H1 (cell line): ENCODE measurements around the gene HOXB6. TPM values are rescaled to one million over a fixed set of nuclear protein-coding genes. Genes with fewer than 3 reads are reported as not detected.

Experiments used
- NRF1 ChIP-seq: IDR thresholded peaks from 2 replicates; pipeline ENCODE4 v1.6.1; 2011; ENCODE audit warnings: mild to moderate bottlenecking, low read depth, low read length, improper control_type of control experiment
- RAD21 ChIP-seq, 2 experiments: IDR thresholded peaks in 1 of 2; conservative IDR thresholded peaks in 1 of 2; 2 replicates each; pipeline ENCODE4 v1.6.1; 2011; ENCODE audit warnings: low read depth in 2 of 2, low read length in 2 of 2, improper control_type of control experiment in 1 of 2, inconsistent platforms in 1 of 2, mild to moderate bottlenecking in 1 of 2, moderate library complexity in 1 of 2
- TEAD4 ChIP-seq: IDR thresholded peaks from 2 replicates; pipeline ENCODE4 v1.6.1; 2012; ENCODE audit warnings: low read depth, low read length, inconsistent platforms, mixed read lengths
- polyA plus RNA-seq, 7 experiments: library from polyadenylated mRNA; depleted of rRNA in 3 of 7; stranded (reverse) in 5 of 7; unstranded in 2 of 7; fragments of >200 nt in 5 of 7; fragments of 200-250 nt in 2 of 7; gene quantifications; 1 replicate in 5 of 7; 2 replicates in 1 of 7; 4 replicates in 1 of 7; pipeline versions ENCODE4 v1.2.1 to v1.2.3, GENCODE V29; 2011 to 2013; ENCODE audit warnings: missing spikeins in 2 of 7, mixed read lengths in 2 of 7
- total RNA-seq: library from RNA; stranded (reverse); fragmentation: NEBNext Ultra II Directional; extraction: Animal tissue kit (Norgen Biotek cat#: 25700); gene quantifications from 2 replicates; pipeline ENCODE4 v1.2.1, GENCODE V29; 2021
- TF ChIP-seq, protein P1 (sequence below): IDR thresholded peaks from 2 replicates; pipeline ENCODE4 v1.6.1; 2011; ENCODE audit warnings: low read depth, mild to moderate bottlenecking, low read length; ENCODE audit not compliant: insufficient read depth
- TF ChIP-seq, protein P2 (sequence below), 3 experiments: IDR thresholded peaks; 1 replicate in 2 of 3; 2 replicates in 1 of 3; pipeline versions ENCODE4 v1.5.1 to v1.6.1; 2011; ENCODE audit warnings: low read length in 3 of 3, mild to moderate bottlenecking in 3 of 3, inconsistent platforms in 2 of 3, low read depth in 1 of 3, moderate library complexity in 1 of 3; ENCODE audit not compliant: insufficient read depth in 1 of 3; ENCODE audit errors: control extremely low read depth in 1 of 3

Gene HOXB6
- total and polyA plus RNA-seq, 2 of the 8 experiments (the other 6 are each of a cell fraction or from before 2014, with no cell fraction given) = not detected

DNA sequence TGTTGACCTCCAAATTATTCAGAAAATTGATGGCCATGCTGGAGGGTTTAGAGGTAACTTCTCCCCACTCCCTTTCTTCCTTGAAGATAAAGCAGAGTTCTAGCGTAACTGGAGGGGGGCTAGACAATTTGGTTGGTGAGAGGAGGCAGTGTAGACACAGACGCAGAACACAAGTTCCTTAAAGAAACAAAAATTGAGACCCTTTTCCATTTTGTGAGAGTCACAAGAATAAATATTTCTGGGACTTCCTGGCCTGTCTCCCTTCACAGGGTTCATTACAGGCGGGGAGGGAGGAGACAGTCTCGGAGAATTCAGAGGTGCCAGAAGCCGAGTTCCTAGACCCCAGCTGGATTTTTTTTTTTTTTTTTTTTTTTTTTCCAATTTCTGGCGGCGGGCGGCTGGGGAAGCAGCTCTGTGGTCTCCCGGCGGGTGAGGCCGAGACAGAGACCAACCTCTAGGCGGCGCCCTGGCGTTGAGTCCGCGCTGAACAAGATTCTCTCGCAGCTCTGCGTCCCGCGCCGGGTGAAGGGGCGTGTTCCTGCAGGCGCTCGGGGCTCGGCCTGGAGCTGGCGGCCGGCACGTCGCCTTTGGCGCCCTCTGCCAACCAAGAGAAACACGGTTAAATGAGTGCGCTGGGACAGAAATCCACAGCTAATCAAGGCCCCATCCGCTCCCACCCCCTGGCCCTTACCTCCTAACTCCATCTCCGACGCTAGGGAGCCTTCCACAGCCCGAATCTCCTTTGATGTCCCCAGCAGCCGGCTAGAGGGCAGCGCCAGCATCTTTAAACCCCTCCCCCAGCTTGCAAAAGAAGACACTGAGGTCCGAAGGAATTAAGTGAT is 31.6 kb upstream of the HOXB6 start (continued):
- TF ChIP-seq RAD21 (IDR thresholded peaks at IDR 0.05 in 1 of 2, conservative IDR thresholded peaks at IDR 0.05 in 1 of 2; ENCODE audit: low read depth in 2 of 2, low read length in 2 of 2) (peak; percentile 34 to 48; a peak in 3 of 4 replicates), NRF1 (no peak), TEAD4 (0 out of 2 replicates have a peak, but pooled peaks have one; percentile 13)
- TF ChIP-seq, protein P1, sequence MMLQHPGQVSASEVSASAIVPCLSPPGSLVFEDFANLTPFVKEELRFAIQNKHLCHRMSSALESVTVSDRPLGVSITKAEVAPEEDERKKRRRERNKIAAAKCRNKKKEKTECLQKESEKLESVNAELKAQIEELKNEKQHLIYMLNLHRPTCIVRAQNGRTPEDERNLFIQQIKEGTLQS = 0 out of 2 replicates have a peak, but pooled peaks have one; percentile 6
- TF ChIP-seq, protein P2, sequence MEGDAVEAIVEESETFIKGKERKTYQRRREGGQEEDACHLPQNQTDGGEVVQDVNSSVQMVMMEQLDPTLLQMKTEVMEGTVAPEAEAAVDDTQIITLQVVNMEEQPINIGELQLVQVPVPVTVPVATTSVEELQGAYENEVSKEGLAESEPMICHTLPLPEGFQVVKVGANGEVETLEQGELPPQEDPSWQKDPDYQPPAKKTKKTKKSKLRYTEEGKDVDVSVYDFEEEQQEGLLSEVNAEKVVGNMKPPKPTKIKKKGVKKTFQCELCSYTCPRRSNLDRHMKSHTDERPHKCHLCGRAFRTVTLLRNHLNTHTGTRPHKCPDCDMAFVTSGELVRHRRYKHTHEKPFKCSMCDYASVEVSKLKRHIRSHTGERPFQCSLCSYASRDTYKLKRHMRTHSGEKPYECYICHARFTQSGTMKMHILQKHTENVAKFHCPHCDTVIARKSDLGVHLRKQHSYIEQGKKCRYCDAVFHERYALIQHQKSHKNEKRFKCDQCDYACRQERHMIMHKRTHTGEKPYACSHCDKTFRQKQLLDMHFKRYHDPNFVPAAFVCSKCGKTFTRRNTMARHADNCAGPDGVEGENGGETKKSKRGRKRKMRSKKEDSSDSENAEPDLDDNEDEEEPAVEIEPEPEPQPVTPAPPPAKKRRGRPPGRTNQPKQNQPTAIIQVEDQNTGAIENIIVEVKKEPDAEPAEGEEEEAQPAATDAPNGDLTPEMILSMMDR (IDR thresholded peaks at IDR 0.05; ENCODE audit: control extremely low read depth in 1 of 3, insufficient read depth in 1 of 3, low read depth in 1 of 3, low read length in 3 of 3) = peak; percentile 77 to 82 (median 79)
